Stimulated activated CD8-positive, alpha-beta memory T cell treated with anti-CD3 and anti-CD28 coated beads, Interleukin-7, amount 100 ng/mL, for 4 hours (primary cell): ENCODE measurements around the gene ENTHD1.
A peak's percentile ranks its signal among the peaks of the same experiment; 100 is the strongest.
"Not testable (repeated sequence)": the region's sequence is repeated elsewhere in the genome, so short reads cannot be mapped to it uniquely, and the experiment has no call there.

Source experiments
- DNase-seq, 2 donors: peaks; one replicate each; pipeline ENCODE4 v3.0.0-alpha.2; 2020; ENCODE audit warnings: low read depth in 2 of 2

Gene ENTHD1

DNA sequence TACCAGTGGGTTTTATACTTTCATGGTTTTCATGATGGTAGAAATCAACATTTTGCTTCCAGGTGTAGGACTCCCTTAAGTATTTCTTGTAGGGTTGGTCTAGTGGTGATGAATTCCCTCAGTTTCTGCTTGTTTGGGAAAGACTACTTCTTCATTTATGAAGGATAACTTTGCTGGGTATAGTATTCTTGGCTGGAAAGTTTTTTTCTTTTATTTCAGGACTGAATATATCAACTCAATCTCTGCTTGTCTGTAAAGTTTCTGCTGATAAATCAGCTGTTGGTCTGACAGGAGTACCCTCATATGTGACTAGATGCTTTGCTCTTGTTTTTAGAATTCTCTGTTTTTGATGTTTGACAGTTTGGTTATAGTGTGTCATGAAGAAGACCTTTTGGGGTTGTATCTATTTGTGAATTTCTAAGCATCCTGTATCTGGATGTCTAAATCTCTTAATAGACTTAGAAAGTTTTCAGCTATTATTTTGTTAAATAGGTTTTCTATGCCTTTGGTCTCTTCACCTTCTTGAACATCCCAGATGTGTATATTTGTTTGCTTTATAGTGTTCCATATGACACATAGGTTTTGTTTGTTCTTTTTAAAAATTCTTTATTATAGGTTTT, 95.9 kb downstream of the ENTHD1 start:
- DNase-seq, result no peak

DNA sequence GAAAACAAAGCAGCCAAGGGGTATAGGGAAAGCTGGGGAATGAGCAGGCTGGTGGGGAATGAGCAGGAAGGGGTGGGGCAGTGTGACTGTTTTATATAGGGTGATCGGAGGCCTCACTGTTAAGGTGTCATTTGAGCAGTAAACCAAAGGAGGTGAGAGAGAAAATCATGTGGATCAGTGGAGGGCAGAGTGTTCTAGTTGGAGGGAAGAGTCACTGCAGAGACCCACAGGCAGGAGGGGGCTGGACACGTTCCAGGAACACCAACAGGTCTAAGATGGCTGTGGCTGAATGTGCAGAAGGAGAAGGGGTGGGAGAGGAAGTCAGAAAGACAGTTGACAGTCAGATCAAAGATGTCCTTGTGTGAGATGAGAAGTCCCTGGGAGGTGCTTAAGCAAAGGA, 103.8 kb downstream of the ENTHD1 start:
- no peak for DNase-seq

DNA sequence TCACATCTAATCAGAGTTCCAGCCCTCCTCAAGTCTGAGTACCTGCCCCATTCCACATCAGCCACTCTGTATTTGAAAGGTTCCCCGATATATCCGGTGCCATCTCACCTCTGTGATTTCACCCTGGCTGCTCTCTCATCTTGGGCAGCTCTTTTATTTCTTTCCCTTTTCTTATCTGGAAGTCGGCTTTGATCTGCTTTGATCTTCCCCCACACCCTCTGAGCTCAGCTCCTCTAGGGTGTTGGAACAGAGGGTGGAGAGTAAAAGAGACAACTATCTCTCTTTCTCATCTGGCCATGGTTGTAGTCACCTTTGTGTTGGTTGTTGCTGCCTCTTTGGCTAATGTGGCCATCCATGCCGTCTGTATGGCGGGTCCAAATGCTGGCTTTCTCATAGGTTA, 108.3 kb downstream of the ENTHD1 start:
- peak in 1 of 2 donors; percentile 16 for DNase-seq

DNA sequence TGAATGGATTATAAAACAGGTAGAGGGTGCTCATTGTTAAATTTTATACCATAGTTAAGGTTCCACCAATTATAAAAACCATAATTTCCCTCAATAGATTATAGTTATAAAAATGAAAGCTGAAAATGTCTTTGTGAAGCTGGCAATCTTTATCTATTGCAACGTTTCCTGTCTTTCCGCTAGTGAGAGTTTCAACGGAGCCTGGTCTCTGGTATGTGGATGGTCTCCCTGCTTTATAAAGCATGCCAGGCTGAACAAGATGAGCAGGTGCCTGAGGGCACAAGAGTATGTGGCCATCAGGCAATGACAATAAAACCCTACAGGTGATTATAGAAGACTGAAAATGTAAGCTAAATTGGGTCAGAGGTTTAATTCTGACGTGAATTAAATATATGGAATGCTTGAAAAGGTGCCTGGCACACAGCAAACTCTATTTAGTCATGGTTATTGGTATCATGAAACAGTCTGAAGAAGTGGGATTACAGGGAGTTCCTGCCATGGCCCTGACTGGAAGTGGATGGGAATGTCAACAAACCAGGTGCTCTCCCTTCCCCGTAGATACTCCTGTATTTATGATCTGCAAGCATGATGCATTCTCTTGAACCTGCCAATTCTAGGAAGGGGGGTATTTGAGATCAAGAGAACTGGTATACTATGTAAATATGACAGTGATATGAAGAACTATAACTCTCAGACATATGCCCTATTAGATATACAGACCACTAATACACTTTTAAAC, 115.7 kb downstream of the ENTHD1 start:
- no peak for DNase-seq

DNA sequence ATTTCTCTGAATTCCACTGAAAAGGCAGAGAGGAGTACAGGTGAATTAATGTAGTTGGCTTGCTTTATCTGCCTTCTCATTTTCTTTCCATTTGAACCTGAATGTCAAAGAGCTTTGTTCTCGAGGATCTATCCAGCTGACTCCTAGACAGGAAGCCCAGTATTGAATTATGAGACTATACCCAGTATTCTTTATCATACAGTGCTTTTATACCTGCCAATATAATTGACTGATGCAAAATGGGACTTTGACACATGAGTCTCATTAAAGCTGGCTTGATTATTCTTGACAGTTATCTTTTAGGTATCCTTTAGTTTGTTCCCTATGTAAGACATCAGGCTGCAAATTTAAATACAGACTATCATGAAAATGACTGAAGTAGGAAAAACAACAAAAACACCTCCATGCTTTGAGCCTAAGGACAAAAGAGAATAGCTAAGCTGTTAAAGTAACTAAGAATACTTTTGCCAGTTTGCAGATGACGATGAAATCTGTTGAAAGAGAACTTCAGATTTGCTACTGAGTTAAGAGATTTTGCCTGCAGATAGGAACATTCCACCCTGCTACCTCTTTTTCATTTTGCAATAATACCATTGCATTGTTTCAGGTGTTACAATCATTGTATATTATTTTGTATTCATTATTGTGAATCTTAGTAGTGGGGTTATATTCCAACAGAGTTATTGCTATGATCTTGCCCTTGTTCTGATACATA, 117.1 kb downstream of the ENTHD1 start:
- no peak for DNase-seq

DNA sequence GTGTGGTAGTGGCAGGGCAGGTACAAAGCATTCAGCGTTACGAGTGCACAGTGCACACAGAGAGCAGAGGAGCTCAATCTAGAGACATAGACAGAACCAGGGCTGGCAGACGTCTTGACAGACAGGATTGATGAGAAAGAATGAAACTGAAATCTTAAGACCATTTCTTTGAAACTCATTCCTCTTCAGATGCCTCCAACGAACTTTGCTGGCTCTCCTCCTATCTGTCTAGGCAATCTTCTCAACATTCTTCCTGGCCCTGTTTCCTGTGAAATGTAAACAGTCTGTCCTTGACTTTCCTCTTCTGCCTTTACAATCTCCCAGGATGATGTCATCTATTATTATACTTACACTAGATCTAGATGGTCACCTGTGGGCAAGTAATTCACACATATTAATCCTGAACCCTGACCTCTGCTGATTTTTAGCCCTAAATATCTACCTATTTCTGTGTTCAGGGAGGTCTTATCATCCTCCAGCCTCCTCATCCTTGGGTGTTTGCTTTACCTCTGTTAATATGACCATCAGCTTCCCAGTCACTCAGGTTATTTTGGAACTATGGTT, 119.5 kb downstream of the ENTHD1 start:
- DNase-seq, result peak in 1 of 2 donors; percentile 12

DNA sequence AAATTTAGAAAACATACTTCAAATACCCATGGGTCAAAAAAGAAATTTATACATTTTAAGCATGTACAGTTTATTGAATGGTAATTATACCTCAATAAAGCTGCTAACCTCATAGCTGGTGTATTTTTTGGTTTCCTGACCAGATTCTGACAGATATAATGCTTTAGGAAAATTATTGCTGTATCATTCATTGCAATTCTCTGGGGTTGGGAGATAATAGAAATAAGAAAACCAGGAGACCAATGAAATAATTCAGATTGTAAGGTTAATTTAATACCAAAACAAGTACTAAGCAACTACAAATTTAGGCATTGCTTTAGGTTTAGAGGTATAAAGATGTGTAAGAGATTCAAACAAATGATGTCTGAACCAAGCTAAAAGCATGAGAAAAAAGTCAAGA, 120.1 kb downstream of the ENTHD1 start:
- no peak for DNase-seq

- DNase-seq, result no peak
Observed at GRCh38 chr22:39771486-39771885, 122.1 kb downstream of the ENTHD1 start.

GRCh38 chr22:39765661-39766060, 127.9 kb downstream of the ENTHD1 start:
- DNase-seq, result no peak

DNA sequence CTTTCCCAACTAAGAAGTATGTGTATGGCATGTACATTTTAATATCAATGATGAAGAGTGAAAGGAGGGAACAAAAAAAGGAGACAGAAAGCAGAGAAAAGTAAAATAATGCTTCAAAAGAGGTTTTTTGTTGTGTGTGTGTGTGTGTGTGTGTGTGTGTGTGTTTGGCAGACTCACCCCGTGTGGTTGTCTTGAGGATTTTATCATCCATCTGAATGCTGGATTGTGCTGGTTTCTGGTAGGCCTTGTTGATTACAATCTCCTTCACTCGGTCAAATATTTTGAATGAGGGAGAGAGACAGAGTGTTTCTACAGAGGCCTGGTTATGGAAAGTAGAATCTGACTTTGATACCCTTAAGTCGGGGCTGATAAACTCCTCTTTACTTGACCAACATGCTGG, 128.5 kb downstream of the ENTHD1 start:
- DNase-seq, result no peak

- no peak for DNase-seq
Observed at GRCh38 chr22:39763276-39763675, 130.3 kb downstream of the ENTHD1 start.

GRCh38 chr22:39750759-39751158, 142.8 kb downstream of the ENTHD1 start:
- DNase-seq, result no peak

DNA sequence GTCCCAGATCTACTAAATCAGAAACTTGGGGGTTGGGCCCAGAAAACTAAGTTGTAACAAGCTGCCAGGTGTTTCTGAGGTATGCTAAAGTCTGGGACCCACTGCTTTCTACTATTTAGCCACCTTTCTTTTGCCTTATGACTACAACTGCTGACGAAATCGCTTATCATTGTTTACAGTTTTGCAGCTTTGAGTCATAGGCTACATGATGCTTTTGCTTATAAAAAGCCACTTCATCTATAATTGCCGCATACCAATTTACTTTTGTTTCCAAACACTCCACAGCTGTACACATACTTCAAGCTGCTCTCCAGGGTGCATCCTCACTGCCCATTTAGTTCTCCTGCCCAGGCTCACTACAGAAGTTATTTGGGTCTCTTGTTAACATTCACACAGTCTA, 144.7 kb downstream of the ENTHD1 start:
- no peak for DNase-seq

GRCh38 chr22:39746600-39747262, 146.8 kb downstream of the ENTHD1 start:
- no peak for DNase-seq

GRCh38 chr22:39745789-39746188, 147.8 kb downstream of the ENTHD1 start:
- DNase-seq, result no peak

DNA sequence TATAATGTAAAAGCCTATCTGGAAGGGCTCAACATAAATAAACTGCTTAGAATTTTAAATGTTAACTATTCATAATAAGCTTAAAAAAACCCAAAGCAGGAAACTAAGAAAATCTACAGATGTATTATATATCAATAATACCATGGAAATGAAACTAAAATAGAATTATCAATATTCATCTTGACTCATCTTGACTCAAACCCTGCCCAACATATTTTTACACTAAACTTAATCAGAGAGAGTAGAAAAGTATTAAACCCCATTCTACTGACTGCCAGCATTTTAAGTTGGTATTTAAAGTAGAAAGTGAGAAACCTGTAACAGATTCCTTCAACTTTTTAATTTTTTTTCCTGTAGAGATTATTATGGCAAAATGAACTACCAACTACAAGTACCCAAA, 149.2 kb downstream of the ENTHD1 start:
- DNase-seq, result no peak

GRCh38 chr22:39743935-39744334, 149.6 kb downstream of the ENTHD1 start:
- DNase-seq, result no peak

GRCh38 chr22:39739338-39740027, 154.1 kb downstream of the ENTHD1 start:
- DNase-seq, result no peak

DNA sequence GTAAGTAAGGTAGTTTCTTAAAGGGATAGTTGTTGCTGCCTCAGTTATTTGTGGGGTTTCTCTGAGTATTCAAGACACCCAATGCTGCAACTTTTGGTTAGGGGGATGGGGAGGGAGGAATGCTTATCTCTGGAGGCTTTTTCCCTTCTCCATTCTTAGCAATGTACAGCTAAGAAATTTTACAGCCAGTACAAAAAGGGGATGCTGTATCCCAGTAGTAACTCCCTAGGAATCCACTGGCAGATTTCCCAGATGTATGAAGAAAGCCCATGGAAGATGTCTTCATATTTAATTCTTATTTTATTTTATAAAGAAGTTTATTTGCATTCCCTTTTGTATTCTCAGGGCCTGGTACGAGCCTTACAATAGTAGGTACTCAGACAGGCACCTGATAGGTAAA, 154.8 kb downstream of the ENTHD1 start:
- no peak for DNase-seq

GRCh38 chr22:39735776-39736175, 157.8 kb downstream of the ENTHD1 start:
- DNase-seq, result no peak

DNA sequence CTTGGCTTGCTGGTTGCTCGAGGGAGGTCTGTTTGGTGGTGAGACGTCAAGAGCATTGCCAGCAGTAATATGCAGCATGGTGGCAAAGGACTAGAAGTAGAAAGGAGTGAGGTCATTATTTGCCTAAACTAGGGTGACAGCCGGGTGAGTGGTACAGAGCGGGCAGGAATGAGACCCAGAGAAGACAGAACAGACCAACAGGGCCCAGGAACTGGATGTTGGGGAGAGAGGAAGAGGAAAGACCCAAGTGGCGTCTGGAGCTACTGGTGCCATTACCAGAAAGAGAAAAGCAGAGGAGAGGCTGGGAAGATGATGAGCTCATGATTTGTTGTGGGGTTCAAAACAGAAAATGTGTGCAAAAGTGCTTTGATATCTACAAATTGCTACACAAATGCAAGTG, 158.7 kb downstream of the ENTHD1 start:
- DNase-seq, result no peak

GRCh38 chr22:39734046-39734445, 159.5 kb downstream of the ENTHD1 start:
- DNase-seq, result not testable (repeated sequence)
